ENCODE measurements around the gene C16orf95.

The C16orf95 gene

GRCh38 chr16:87332150-87332549, 15.0 kb upstream of the C16orf95 start:
- Histone ChIP-seq H3K27me3 (ENCODE audit: insufficient read depth, poor library complexity, severe bottlenecking) (no peaks in the 10 kb centered on the region), H3K9me3 (ENCODE audit: severe bottlenecking) (no peaks in the 10 kb centered on the region), H3K27ac (ENCODE audit: poor library complexity, severe bottlenecking) (no peak overlapping the region), H3K4me1 (ENCODE audit: insufficient read depth, poor library complexity, severe bottlenecking) (no peaks in the 10 kb centered on the region), H3K4me3 (ENCODE audit: severe bottlenecking) (no peak overlapping the region), H3K36me3 (ENCODE audit: low read depth) (peaks cover 34% of the 10 kb centered on the region)
- DNase-seq (ENCODE audit: low spot score) (peak; percentile 52), ATAC-seq (ENCODE audit: low read depth) (no peak)
- TF ChIP-seq CTCF (IDR thresholded peaks at IDR 0.05; ENCODE audit: poor library complexity, severe bottlenecking) = no peak

- Histone ChIP-seq H3K36me3 (ENCODE audit: low read depth) (peaks cover 34% of the 10 kb centered on the region), H3K4me3 (ENCODE audit: severe bottlenecking) (no peak overlapping the region), H3K9me3 (ENCODE audit: severe bottlenecking) (no peaks in the 10 kb centered on the region), H3K27me3 (ENCODE audit: insufficient read depth, poor library complexity, severe bottlenecking) (no peaks in the 10 kb centered on the region), H3K4me1 (ENCODE audit: insufficient read depth, poor library complexity, severe bottlenecking) (no peaks in the 10 kb centered on the region), H3K27ac (ENCODE audit: poor library complexity, severe bottlenecking) (no peak overlapping the region)
- DNase-seq (ENCODE audit: low spot score) (peak; percentile 62), ATAC-seq (ENCODE audit: low read depth) (no peak)
- no peak for TF ChIP-seq CTCF (IDR thresholded peaks at IDR 0.05; ENCODE audit: poor library complexity, severe bottlenecking)
Measured at GRCh38 chr16:87331241-87331801, 14.1 kb upstream of the C16orf95 start.

- DNase-seq (ENCODE audit: low spot score) (no peak), ATAC-seq (ENCODE audit: low read depth) (no peak)
- no peak overlapping the region for H3K27ac ChIP-seq (ENCODE audit: poor library complexity, severe bottlenecking)
- no peak overlapping the region for H3K4me3 ChIP-seq (ENCODE audit: severe bottlenecking)
- TF ChIP-seq CTCF (IDR thresholded peaks at IDR 0.05; ENCODE audit: poor library complexity, severe bottlenecking) = no peak
- H3K27me3 ChIP-seq (ENCODE audit: insufficient read depth, poor library complexity, severe bottlenecking) = no peaks in the 10 kb centered on the region
- no peaks in the 10 kb centered on the region for H3K9me3 ChIP-seq (ENCODE audit: severe bottlenecking)
- H3K36me3 ChIP-seq (ENCODE audit: low read depth) = peaks cover 34% of the 10 kb centered on the region
- H3K4me1 ChIP-seq (ENCODE audit: insufficient read depth, poor library complexity, severe bottlenecking) = no peaks in the 10 kb centered on the region
Measured at GRCh38 chr16:87330646-87331045, 13.5 kb upstream of the C16orf95 start.

GRCh38 chr16:87330257-87330624, 13.0 kb upstream of the C16orf95 start:
- DNase-seq (ENCODE audit: low spot score) (no peak), ATAC-seq (ENCODE audit: low read depth) (no peak)
- no peak overlapping the region for H3K4me3 ChIP-seq (ENCODE audit: severe bottlenecking)
- TF ChIP-seq CTCF (IDR thresholded peaks at IDR 0.05; ENCODE audit: poor library complexity, severe bottlenecking) = no peak
- H3K27ac ChIP-seq (ENCODE audit: poor library complexity, severe bottlenecking) = no peak overlapping the region
- H3K4me1 ChIP-seq (ENCODE audit: insufficient read depth, poor library complexity, severe bottlenecking) = no peaks in the 10 kb centered on the region
- H3K36me3 ChIP-seq (ENCODE audit: low read depth) = peaks cover 34% of the 10 kb centered on the region
- H3K27me3 ChIP-seq (ENCODE audit: insufficient read depth, poor library complexity, severe bottlenecking) = no peaks in the 10 kb centered on the region
- no peaks in the 10 kb centered on the region for H3K9me3 ChIP-seq (ENCODE audit: severe bottlenecking)

- Histone ChIP-seq H3K27me3 (ENCODE audit: insufficient read depth, poor library complexity, severe bottlenecking) (no peaks in the 10 kb centered on the region), H3K4me1 (ENCODE audit: insufficient read depth, poor library complexity, severe bottlenecking) (no peaks in the 10 kb centered on the region), H3K9me3 (ENCODE audit: severe bottlenecking) (no peaks in the 10 kb centered on the region), H3K4me3 (ENCODE audit: severe bottlenecking) (no peak overlapping the region), H3K36me3 (ENCODE audit: low read depth) (peaks cover 33% of the 10 kb centered on the region), H3K27ac (ENCODE audit: poor library complexity, severe bottlenecking) (no peak overlapping the region)
- no peak for ATAC-seq (ENCODE audit: low read depth)
- no peak for TF ChIP-seq CTCF (IDR thresholded peaks at IDR 0.05; ENCODE audit: poor library complexity, severe bottlenecking)
- DNase-seq (ENCODE audit: low spot score) = no peak
Measured at GRCh38 chr16:87329436-87330256, 12.5 kb upstream of the C16orf95 start.

Data from RWPE2 (cell line).